Smooth muscle cell (in vitro differentiated cells): ENCODE results near the gene ECHDC1. TPM values are rescaled to one million over a fixed set of nuclear protein-coding genes. Genes with fewer than 3 reads are reported as not detected.
A peak's percentile ranks its signal among the peaks of the same experiment; 100 is the strongest.

ENCODE experiments used
- DNase-seq: peaks from one replicate; lab custom pipeline; 2025; ENCODE audit not compliant: unreplicated experiment; lab: John Stamatoyannopoulos, UW
- H2AFZ ChIP-seq: fragments of 200-600 bp; sonication (generic); 2 replicates; pipeline ENCODE4 v1.6.0; 2016; ENCODE audit warnings: antibody characterized with exemption, low read depth, mild to moderate bottlenecking
- H3F3A ChIP-seq: fragments of 200-600 bp; sonication (generic); 2 replicates; pipeline ENCODE4 v1.6.0; 2017; ENCODE audit warnings: antibody characterized with exemption, low read depth
- H3K27ac ChIP-seq: fragments of 200-600 bp; sonication (generic); 2 replicates; pipeline ENCODE4 v1.5.1; 2016; ENCODE audit warnings: low read depth, mild to moderate bottlenecking
- H3K27me3 ChIP-seq: fragments of 200-600 bp; sonication (generic); 2 replicates; pipeline ENCODE4 v1.6.1; 2016; ENCODE audit warnings: low read depth, mild to moderate bottlenecking
- H3K36me3 ChIP-seq: fragments of 200-600 bp; sonication (generic); 2 replicates; pipeline ENCODE4 v1.5.1; 2016; ENCODE audit warnings: low read depth
- H3K4me1 ChIP-seq: fragments of 200-600 bp; sonication (generic); 2 replicates; pipeline ENCODE4 v1.5.1; 2016; ENCODE audit warnings: low read depth
- H3K4me2 ChIP-seq: fragments of 200-600 bp; sonication (generic); 2 replicates; pipeline ENCODE4 v1.6.0; 2016; ENCODE audit warnings: mild to moderate bottlenecking
- H3K4me3 ChIP-seq: fragments of 200-600 bp; sonication (generic); 2 replicates; pipeline ENCODE4 v1.5.1; 2016; ENCODE audit warnings: mild to moderate bottlenecking
- H3K79me2 ChIP-seq: fragments of 200-600 bp; sonication (generic); 2 replicates; pipeline ENCODE4 v1.6.0; 2016; ENCODE audit warnings: low read depth, mild to moderate bottlenecking
- H3K9ac ChIP-seq: fragments of 200-600 bp; sonication (generic); 2 replicates; pipeline ENCODE4 v1.6.0; 2016; ENCODE audit warnings: low read depth
- H3K9me3 ChIP-seq: fragments of 200-600 bp; sonication (generic); replicated peaks from 2 replicates; pipeline ENCODE4 v1.5.1; 2016; ENCODE audit warnings: low read depth
- H4K20me1 ChIP-seq: fragments of 200-600 bp; sonication (generic); 2 replicates; pipeline ENCODE4 v1.6.0; 2016; ENCODE audit warnings: low read depth
- WGBS: methylation state at CpG from one replicate; pipeline ENCODE4 v1.1.7; 2016; ENCODE audit warnings: low lambda C conversion rate; 5-methylcytosine and 5-hydroxymethylcytosine counted together
- polyA plus RNA-seq: library from polyadenylated mRNA; unstranded; fragments of >200 nt; fragmentation: Nextera tagmentation; extraction: Ambion mirVana; gene quantifications from 2 replicates; pipeline ENCODE4 v1.2.1, GENCODE V29; 2016
- total RNA-seq: library from RNA; depleted of rRNA; stranded (reverse); fragments of >200 nt; gene quantifications from 2 replicates; pipeline ENCODE4 v1.2.3, GENCODE V29; 2014
- TF ChIP-seq, protein P1 (sequence below): fragments of 200-600 bp; sonication (generic); IDR thresholded peaks from 2 replicates; pipeline ENCODE4 v1.5.1; 2017; ENCODE audit warnings: borderline replicate concordance, mild to moderate bottlenecking, antibody characterized with exemption; ENCODE audit not compliant: insufficient read depth, poor library complexity, severe bottlenecking

Gene ECHDC1
- total and polyA plus RNA-seq, 2 experiments from 2014 or later, result 43.0 to 59.3 TPM

DNA sequence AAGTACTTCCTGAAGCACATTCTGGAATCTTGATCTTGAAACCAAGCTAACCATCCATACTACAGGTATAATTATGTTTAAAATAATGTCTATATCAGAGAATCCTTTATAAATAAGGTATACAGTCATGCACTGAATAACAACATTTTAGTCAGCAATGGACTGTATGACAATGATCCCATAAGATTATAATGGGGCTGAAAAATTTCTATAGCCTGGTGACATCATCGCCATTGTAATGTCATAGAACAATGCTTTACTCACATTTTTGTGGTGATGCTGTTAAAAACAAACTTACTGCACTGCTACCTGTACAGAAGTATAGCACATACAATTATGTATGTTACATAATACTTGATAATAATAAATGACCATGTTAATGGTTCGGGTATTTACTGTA is 44.9 kb downstream of the ECHDC1 start:
- Histone ChIP-seq H4K20me1 (peaks cover 13% of the 10 kb centered on the region), H3K4me1 (peaks cover 22% of the 10 kb centered on the region), H3K36me3 (peaks cover 3% of the 10 kb centered on the region), H2AFZ (no peak overlapping the region), H3F3A (peaks cover 30% of the 10 kb centered on the region), H3K27me3 (no peaks in the 10 kb centered on the region), H3K4me3 (no peak overlapping the region), H3K9ac (no peak overlapping the region), H3K9me3 (no peaks in the 10 kb centered on the region), H3K27ac (peak overlapping the region; percentile 84), H3K79me2 (peaks cover 16% of the 10 kb centered on the region), H3K4me2 (peak overlapping the region; percentile 39)
- TF ChIP-seq, protein P1, sequence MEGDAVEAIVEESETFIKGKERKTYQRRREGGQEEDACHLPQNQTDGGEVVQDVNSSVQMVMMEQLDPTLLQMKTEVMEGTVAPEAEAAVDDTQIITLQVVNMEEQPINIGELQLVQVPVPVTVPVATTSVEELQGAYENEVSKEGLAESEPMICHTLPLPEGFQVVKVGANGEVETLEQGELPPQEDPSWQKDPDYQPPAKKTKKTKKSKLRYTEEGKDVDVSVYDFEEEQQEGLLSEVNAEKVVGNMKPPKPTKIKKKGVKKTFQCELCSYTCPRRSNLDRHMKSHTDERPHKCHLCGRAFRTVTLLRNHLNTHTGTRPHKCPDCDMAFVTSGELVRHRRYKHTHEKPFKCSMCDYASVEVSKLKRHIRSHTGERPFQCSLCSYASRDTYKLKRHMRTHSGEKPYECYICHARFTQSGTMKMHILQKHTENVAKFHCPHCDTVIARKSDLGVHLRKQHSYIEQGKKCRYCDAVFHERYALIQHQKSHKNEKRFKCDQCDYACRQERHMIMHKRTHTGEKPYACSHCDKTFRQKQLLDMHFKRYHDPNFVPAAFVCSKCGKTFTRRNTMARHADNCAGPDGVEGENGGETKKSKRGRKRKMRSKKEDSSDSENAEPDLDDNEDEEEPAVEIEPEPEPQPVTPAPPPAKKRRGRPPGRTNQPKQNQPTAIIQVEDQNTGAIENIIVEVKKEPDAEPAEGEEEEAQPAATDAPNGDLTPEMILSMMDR, result no peak
- 68% methylated on average over 2 of the region's 2 CpGs for WGBS
- DNase-seq, result no peak

DNA sequence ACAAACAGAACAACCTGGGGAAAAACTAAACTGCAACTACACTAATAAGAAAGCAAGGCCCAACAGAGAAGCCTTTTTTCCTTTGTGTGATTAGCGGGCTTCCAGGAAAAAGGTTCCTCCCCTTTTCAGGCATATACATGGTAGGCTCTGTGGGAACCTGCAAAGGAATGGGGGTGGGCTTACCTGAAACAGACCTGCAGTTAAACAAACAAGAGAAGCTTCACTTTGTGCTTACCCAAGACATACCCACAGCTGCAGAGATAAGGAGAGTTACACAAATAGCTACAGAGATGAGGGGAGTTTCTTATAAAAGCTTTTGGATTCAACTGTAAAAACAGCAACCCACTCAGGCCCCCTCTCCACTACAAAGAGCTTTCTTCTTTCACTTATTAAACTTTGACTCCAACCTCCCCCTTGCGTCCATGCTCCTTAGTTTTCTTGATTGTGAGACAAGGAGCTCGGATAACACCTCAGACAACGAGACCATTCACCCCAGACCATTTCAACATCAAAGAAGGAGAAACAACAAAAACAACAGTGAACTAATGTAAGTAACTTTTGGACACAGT is 45.8 kb downstream of the ECHDC1 start:
- peaks cover 3% of the 10 kb centered on the region for H3K36me3 ChIP-seq
- peaks cover 22% of the 10 kb centered on the region for H3K4me1 ChIP-seq
- peak overlapping the region; percentile 45 for H3K27ac ChIP-seq
- TF ChIP-seq, protein P1, result no peak
- H3F3A ChIP-seq, result peaks cover 27% of the 10 kb centered on the region
- H3K4me2 ChIP-seq, result peak overlapping the region; percentile 39
- no peak for DNase-seq
- peak overlapping the region; percentile 7 for H3K9ac ChIP-seq
- no peaks in the 10 kb centered on the region for H3K27me3 ChIP-seq
- H2AFZ ChIP-seq, result no peak overlapping the region
- H3K79me2 ChIP-seq, result peaks cover 16% of the 10 kb centered on the region
- H3K4me3 ChIP-seq, result no peak overlapping the region
- H4K20me1 ChIP-seq, result peaks cover 15% of the 10 kb centered on the region
- H3K9me3 ChIP-seq, result no peaks in the 10 kb centered on the region
- WGBS, result 32% methylated on average over 4 of the region's 4 CpGs

DNA sequence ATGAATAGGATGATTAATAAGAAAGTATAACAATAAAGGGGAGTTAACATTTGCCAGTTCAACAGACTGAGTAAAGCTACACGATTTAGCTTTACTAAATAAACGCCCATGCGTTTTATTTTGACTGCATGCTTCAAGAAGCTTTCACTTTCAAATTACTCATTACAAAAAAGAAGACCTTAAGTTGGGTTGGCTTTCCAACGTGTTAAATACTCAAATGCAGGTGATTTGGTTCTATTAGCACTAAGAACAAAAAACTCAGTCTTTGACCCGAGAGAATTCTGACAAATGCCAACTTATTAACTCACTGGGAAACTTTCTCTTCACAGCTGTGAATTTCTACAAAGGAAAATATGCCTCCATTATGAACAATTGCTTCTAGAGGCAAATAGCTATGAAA is 51.9 kb downstream of the ECHDC1 start:
- no peak overlapping the region for H2AFZ ChIP-seq
- peaks cover 6% of the 10 kb centered on the region for H3K79me2 ChIP-seq
- H3K27ac ChIP-seq, result no peak overlapping the region
- peaks cover 56% of the 10 kb centered on the region for H4K20me1 ChIP-seq
- peaks cover 7% of the 10 kb centered on the region for H3K36me3 ChIP-seq
- no peaks in the 10 kb centered on the region for H3K9me3 ChIP-seq
- H3K27me3 ChIP-seq, result no peaks in the 10 kb centered on the region
- H3F3A ChIP-seq, result peaks cover 1% of the 10 kb centered on the region
- H3K4me3 ChIP-seq, result no peak overlapping the region
- H3K4me1 ChIP-seq, result peaks cover 4% of the 10 kb centered on the region
- DNase-seq, result no peak
- no peak overlapping the region for H3K9ac ChIP-seq
- TF ChIP-seq, protein P1, result no peak
- no peak overlapping the region for H3K4me2 ChIP-seq
- WGBS, result 67% methylated on average over 5 of the region's 5 CpGs
